ENCODE results near the gene ELFN1.

ELFN1 gene

GRCh38 chr7:1671594-1672451 is 1.7 kb downstream of the ELFN1 start:
- H3K27ac ChIP-seq (ENCODE audit: low read depth, low read length, severe bottlenecking), result no peak overlapping the region
- no peaks in the 10 kb centered on the region for H3K9me3 ChIP-seq (ENCODE audit: control insufficient read depth, low read length)
- H3K4me1 ChIP-seq (ENCODE audit: control insufficient read depth, insufficient read depth, low read length, poor library complexity, severe bottlenecking), result peaks cover 14% of the 10 kb centered on the region
- WGBS, 2 experiments (ENCODE audit: insufficient coverage in 2 of 2), result 92 to 97% methylated on average over 7 to 11 of the region's 13 CpGs
- no peak overlapping the region for H3K4me3 ChIP-seq (ENCODE audit: extremely low read depth, insufficient read depth, low read length, poor library complexity, severe bottlenecking)
- H3K36me3 ChIP-seq (ENCODE audit: control insufficient read depth, insufficient read depth, low read length), result no peaks in the 10 kb centered on the region

- H3K4me3 ChIP-seq (ENCODE audit: extremely low read depth, insufficient read depth, low read length, poor library complexity, severe bottlenecking), result no peak overlapping the region
- H3K4me1 ChIP-seq (ENCODE audit: control insufficient read depth, insufficient read depth, low read length, poor library complexity, severe bottlenecking), result peaks cover 14% of the 10 kb centered on the region
- WGBS, 2 experiments (ENCODE audit: insufficient coverage in 2 of 2), result 85 to 96% methylated on average over 8 to 18 of the region's 23 CpGs
- no peak overlapping the region for H3K27ac ChIP-seq (ENCODE audit: low read depth, low read length, severe bottlenecking)
- no peaks in the 10 kb centered on the region for H3K9me3 ChIP-seq (ENCODE audit: control insufficient read depth, low read length)
- H3K36me3 ChIP-seq (ENCODE audit: control insufficient read depth, insufficient read depth, low read length), result peaks cover 3% of the 10 kb centered on the region
Observed at GRCh38 chr7:1672851-1673486, 2.9 kb downstream of the ELFN1 start.

GRCh38 chr7:1673581-1674118 is 3.6 kb downstream of the ELFN1 start:
- H3K9me3 ChIP-seq (ENCODE audit: control insufficient read depth, low read length), result no peaks in the 10 kb centered on the region
- H3K4me1 ChIP-seq (ENCODE audit: control insufficient read depth, insufficient read depth, low read length, poor library complexity, severe bottlenecking), result peaks cover 12% of the 10 kb centered on the region
- H3K4me3 ChIP-seq (ENCODE audit: extremely low read depth, insufficient read depth, low read length, poor library complexity, severe bottlenecking), result no peak overlapping the region
- no peak overlapping the region for H3K27ac ChIP-seq (ENCODE audit: low read depth, low read length, severe bottlenecking)
- H3K36me3 ChIP-seq (ENCODE audit: control insufficient read depth, insufficient read depth, low read length), result peaks cover 6% of the 10 kb centered on the region
- WGBS, 2 experiments (ENCODE audit: insufficient coverage in 2 of 2), result 94 to 95% methylated on average over 13 of the region's 14 CpGs

GRCh38 chr7:1674161-1675035 is 4.3 kb downstream of the ELFN1 start:
- Histone ChIP-seq H3K36me3 (ENCODE audit: control insufficient read depth, insufficient read depth, low read length) (peaks cover 6% of the 10 kb centered on the region), H3K4me1 (ENCODE audit: control insufficient read depth, insufficient read depth, low read length, poor library complexity, severe bottlenecking) (peaks cover 5% of the 10 kb centered on the region), H3K4me3 (ENCODE audit: extremely low read depth, insufficient read depth, low read length, poor library complexity, severe bottlenecking) (no peak overlapping the region), H3K27ac (ENCODE audit: low read depth, low read length, severe bottlenecking) (no peak overlapping the region), H3K9me3 (ENCODE audit: control insufficient read depth, low read length) (no peaks in the 10 kb centered on the region)
- 89 to 90% methylated on average over 12 to 19 of the region's 21 CpGs for WGBS, 2 experiments (ENCODE audit: insufficient coverage in 2 of 2)

GRCh38 chr7:1675036-1675671 is 5.1 kb downstream of the ELFN1 start:
- 87 to 92% methylated on average over 22 to 29 of the region's 29 CpGs for whole genome bisulfite sequencing, 2 experiments (ENCODE audit: insufficient coverage in 2 of 2)

GRCh38 chr7:1675673-1676549 is 5.8 kb downstream of the ELFN1 start:
- WGBS, 2 experiments (ENCODE audit: insufficient coverage in 2 of 2), result 90 to 91% methylated on average over 18 to 25 of the region's 30 CpGs
- Histone ChIP-seq H3K4me3 (ENCODE audit: extremely low read depth, insufficient read depth, low read length, poor library complexity, severe bottlenecking) (no peak overlapping the region), H3K4me1 (ENCODE audit: control insufficient read depth, insufficient read depth, low read length, poor library complexity, severe bottlenecking) (peaks cover 3% of the 10 kb centered on the region), H3K27ac (ENCODE audit: low read depth, low read length, severe bottlenecking) (no peak overlapping the region), H3K9me3 (ENCODE audit: control insufficient read depth, low read length) (no peaks in the 10 kb centered on the region), H3K36me3 (ENCODE audit: control insufficient read depth, insufficient read depth, low read length) (peaks cover 13% of the 10 kb centered on the region)

More at GRCh38 chr7:1675036-1675671, 5.1 kb downstream of the ELFN1 start:
- Histone ChIP-seq H3K9me3 (ENCODE audit: control insufficient read depth, low read length) (no peaks in the 10 kb centered on the region), H3K4me1 (ENCODE audit: control insufficient read depth, insufficient read depth, low read length, poor library complexity, severe bottlenecking) (peaks cover 3% of the 10 kb centered on the region), H3K4me3 (ENCODE audit: extremely low read depth, insufficient read depth, low read length, poor library complexity, severe bottlenecking) (no peak overlapping the region), H3K27ac (ENCODE audit: low read depth, low read length, severe bottlenecking) (no peak overlapping the region), H3K36me3 (ENCODE audit: control insufficient read depth, insufficient read depth, low read length) (peaks cover 7% of the 10 kb centered on the region)

- H3K27ac ChIP-seq (ENCODE audit: low read depth, low read length, severe bottlenecking), result no peak overlapping the region
- H3K4me3 ChIP-seq (ENCODE audit: extremely low read depth, insufficient read depth, low read length, poor library complexity, severe bottlenecking), result no peak overlapping the region
- peaks cover 3% of the 10 kb centered on the region for H3K4me1 ChIP-seq (ENCODE audit: control insufficient read depth, insufficient read depth, low read length, poor library complexity, severe bottlenecking)
- 88 to 91% methylated on average over 17 to 23 of the region's 23 CpGs for WGBS, 2 experiments (ENCODE audit: insufficient coverage in 2 of 2)
- peaks cover 14% of the 10 kb centered on the region for H3K36me3 ChIP-seq (ENCODE audit: control insufficient read depth, insufficient read depth, low read length)
- H3K9me3 ChIP-seq (ENCODE audit: control insufficient read depth, low read length), result no peaks in the 10 kb centered on the region
Observed at GRCh38 chr7:1676550-1677078, 6.5 kb downstream of the ELFN1 start.

- Histone ChIP-seq H3K4me3 (ENCODE audit: extremely low read depth, insufficient read depth, low read length, poor library complexity, severe bottlenecking) (no peak overlapping the region), H3K36me3 (ENCODE audit: control insufficient read depth, insufficient read depth, low read length) (peaks cover 15% of the 10 kb centered on the region), H3K9me3 (ENCODE audit: control insufficient read depth, low read length) (no peaks in the 10 kb centered on the region), H3K4me1 (ENCODE audit: control insufficient read depth, insufficient read depth, low read length, poor library complexity, severe bottlenecking) (peaks cover 3% of the 10 kb centered on the region), H3K27ac (ENCODE audit: low read depth, low read length, severe bottlenecking) (no peak overlapping the region)
- WGBS, 2 experiments (ENCODE audit: insufficient coverage in 2 of 2), result 95 to 98% methylated on average over 10 to 18 of the region's 25 CpGs
Observed at GRCh38 chr7:1677206-1678080, 7.4 kb downstream of the ELFN1 start.
